PC-9 (cell line): ENCODE data around the gene CCT5. TPM values are rescaled to one million over a fixed set of nuclear protein-coding genes. Genes with fewer than 3 reads are reported as not detected.
A peak's percentile ranks its signal among the peaks of the same experiment; 100 is the strongest.

ENCODE experiments used
- BruUV-seq: library from RNA; stranded (reverse); fragments of 400-500 nt; replicated peaks from 2 replicates; lab custom pipeline; 2021; lab: Mats Ljungman, UMichigan
- CTCF ChIA-PET: fragments of 300-600 bp; sonication (Branson Sonifier 250); formaldehyde crosslinking; loops from one replicate; lab custom pipeline; 2022; ENCODE audit warnings: antibody characterized with exemption; lab: Charles Lee
- POLR2A ChIA-PET: fragments of 300-600 bp; sonication (Branson Sonifier 250); formaldehyde crosslinking; loops from one replicate; lab custom pipeline; 2022; ENCODE audit warnings: antibody characterized with exemption; ENCODE audit not compliant: unreplicated experiment; lab: Charles Lee
- DNase-seq, 2 experiments: peaks; one replicate each; pipeline versions ENCODE4 v3.0.0 to v3.0.0-alpha.2; 2015 to 2022; ENCODE audit warnings: mixed read lengths in 1 of 2
- H2AFZ ChIP-seq: fragments of 200-600 bp; sonication (generic); 2 replicates; pipeline ENCODE4 v1.8.1; 2017; ENCODE audit warnings: antibody characterized with exemption
- H3F3A ChIP-seq: fragments of 200-600 bp; sonication (generic); 2 replicates; pipeline ENCODE4 v1.8.1; 2017; ENCODE audit warnings: antibody characterized with exemption, mild to moderate bottlenecking, low read depth; ENCODE audit not compliant: insufficient read depth
- H3K27ac ChIP-seq: fragments of 200-600 bp; sonication (generic); 2 replicates; pipeline ENCODE4 v1.6.1; 2016; ENCODE audit warnings: mixed run types
- H3K27me3 ChIP-seq: fragments of 200-600 bp; sonication (generic); 2 replicates; pipeline ENCODE4 v1.6.1; 2016; ENCODE audit warnings: low read depth, mixed run types; ENCODE audit not compliant: insufficient read depth
- H3K36me3 ChIP-seq: fragments of 200-600 bp; sonication (generic); 2 replicates; pipeline ENCODE4 v1.6.1; 2016; ENCODE audit warnings: low read depth, mixed run types
- H3K4me1 ChIP-seq: fragments of 200-600 bp; sonication (generic); replicated peaks from 2 replicates; pipeline ENCODE4 v1.6.1; 2016; ENCODE audit warnings: mixed run types; ENCODE audit not compliant: insufficient read depth
- H3K4me2 ChIP-seq: fragments of 200-600 bp; sonication (generic); 2 replicates; pipeline ENCODE4 v1.6.1; 2017; ENCODE audit warnings: mixed run types
- H3K4me3 ChIP-seq: fragments of 200-600 bp; sonication (generic); 2 replicates; pipeline ENCODE4 v1.6.1; 2016; ENCODE audit warnings: mixed run types
- H3K79me2 ChIP-seq: fragments of 200-600 bp; sonication (generic); 2 replicates; pipeline ENCODE4 v1.6.1; 2017; ENCODE audit warnings: low read depth, mixed run types
- H3K9me2 ChIP-seq: fragments of 200-600 bp; sonication (generic); 2 replicates; pipeline ENCODE4 v1.8.1; 2017; ENCODE audit warnings: mild to moderate bottlenecking; ENCODE audit not compliant: insufficient read depth
- H3K9me3 ChIP-seq: fragments of 200-600 bp; sonication (generic); 2 replicates; pipeline ENCODE4 v1.8.1; 2016; ENCODE audit warnings: low read depth; ENCODE audit not compliant: insufficient read depth
- H4K20me1 ChIP-seq: fragments of 200-600 bp; sonication (generic); 2 replicates; pipeline ENCODE4 v1.8.1; 2017; ENCODE audit not compliant: insufficient read depth
- EZH2 ChIP-seq: fragments of 200-600 bp; sonication (generic); IDR thresholded peaks from 2 replicates; pipeline ENCODE4 v1.8.0; 2017; ENCODE audit warnings: antibody characterized with exemption, low read depth
- intact Hi-C: fragments of 100-400 bp; cut with micrococcal nuclease; formaldehyde crosslinking; loops from one replicate; pipeline ENCODE4 v1.10.0; 2022; ENCODE audit not compliant: unreplicated experiment
- total RNA-seq: library from RNA; stranded (reverse); gene quantifications from 2 replicates; pipeline ENCODE4 v1.2.3, GENCODE V29; 2021
- TF ChIP-seq, protein P1 (sequence below): fragments of 200-600 bp; sonication (generic); conservative IDR thresholded peaks from 2 replicates; pipeline ENCODE4 v1.6.1; 2017; ENCODE audit warnings: mixed run types, antibody characterized with exemption, mild to moderate bottlenecking, moderate library complexity

CCT5 gene
- total RNA-seq, 1 experiment from 2014 or later = 831 TPM

DNA sequence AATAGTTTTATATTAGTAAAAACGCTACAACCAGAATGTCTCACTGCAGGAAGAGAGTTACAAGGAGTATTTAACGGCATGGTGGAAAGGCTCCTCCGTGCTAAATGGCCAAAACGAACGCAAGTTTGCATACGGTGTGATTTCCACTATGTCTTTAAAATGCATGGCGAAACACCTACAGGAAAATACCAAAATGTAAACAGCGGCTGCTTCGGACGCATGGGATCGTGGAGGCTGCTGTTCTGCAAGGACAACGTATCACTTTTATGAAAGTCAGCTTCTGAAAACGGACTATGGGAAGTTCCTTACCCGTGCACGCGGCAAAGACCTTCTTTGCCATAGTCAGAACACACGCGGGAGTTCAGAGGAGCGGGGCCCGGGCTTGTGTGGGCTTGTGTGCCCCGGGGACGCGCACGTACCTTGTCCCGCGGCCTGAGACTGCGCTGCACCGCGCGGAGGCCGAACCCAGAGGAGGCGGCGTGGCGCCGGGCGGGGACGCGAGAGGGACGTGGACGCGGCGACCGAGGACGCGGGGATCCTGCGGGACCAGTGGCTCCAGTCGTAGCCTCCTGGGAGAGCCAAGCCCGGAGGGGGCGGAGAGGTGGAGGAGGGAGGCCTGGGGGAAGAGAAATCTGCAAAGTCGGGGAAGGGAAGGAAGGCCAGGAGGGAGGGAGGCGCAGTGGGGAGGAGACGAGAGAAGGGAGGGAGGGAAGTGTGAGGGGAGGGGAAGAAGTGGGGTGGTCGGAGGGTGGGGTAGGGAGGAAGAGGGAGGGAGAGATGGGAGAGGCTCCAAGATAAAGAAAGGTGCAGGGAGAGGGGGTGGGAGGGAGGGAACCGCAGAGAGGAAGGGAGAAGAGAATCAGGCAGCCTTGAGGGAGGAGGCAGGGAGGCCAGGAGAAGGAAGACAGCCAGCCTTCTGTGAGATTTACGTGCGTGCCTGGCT is 57.4 kb downstream of the CCT5 start, which contains the start of gene CMBL:
CMBL (minus strand) TSS at position 697 of the 943 bp plus-strand sequence. CDS start 17,140 bp downstream, outside the sequence.
- peak within 1 kb of the TSS; percentile 96 for H2AFZ ChIP-seq
- H3K27me3 ChIP-seq = no peaks in the 10 kb centered on the region
- POLR2A ChIA-PET = interaction anchor here (0.9 to 1.1 kb wide), 2 partner anchors 46 to 50 kb away, joined by 4 to 22 read pairs; partner anchors contain the start of gene MARCHF6
- peaks cover 44% of the 10 kb centered on the region for H3K4me1 ChIP-seq
- H3K9me2 ChIP-seq = no peaks in the 10 kb centered on the region
- peaks cover 47% of the 10 kb centered on the region for H3K79me2 ChIP-seq
- peak within 1 kb of the TSS; percentile 83 for H3K4me2 ChIP-seq
- H3F3A ChIP-seq = peaks cover 41% of the 10 kb centered on the region
- H3K27ac ChIP-seq = peak within 1 kb of the TSS; percentile 79
- TF ChIP-seq EZH2 = no peak
- TF ChIP-seq, protein P1, sequence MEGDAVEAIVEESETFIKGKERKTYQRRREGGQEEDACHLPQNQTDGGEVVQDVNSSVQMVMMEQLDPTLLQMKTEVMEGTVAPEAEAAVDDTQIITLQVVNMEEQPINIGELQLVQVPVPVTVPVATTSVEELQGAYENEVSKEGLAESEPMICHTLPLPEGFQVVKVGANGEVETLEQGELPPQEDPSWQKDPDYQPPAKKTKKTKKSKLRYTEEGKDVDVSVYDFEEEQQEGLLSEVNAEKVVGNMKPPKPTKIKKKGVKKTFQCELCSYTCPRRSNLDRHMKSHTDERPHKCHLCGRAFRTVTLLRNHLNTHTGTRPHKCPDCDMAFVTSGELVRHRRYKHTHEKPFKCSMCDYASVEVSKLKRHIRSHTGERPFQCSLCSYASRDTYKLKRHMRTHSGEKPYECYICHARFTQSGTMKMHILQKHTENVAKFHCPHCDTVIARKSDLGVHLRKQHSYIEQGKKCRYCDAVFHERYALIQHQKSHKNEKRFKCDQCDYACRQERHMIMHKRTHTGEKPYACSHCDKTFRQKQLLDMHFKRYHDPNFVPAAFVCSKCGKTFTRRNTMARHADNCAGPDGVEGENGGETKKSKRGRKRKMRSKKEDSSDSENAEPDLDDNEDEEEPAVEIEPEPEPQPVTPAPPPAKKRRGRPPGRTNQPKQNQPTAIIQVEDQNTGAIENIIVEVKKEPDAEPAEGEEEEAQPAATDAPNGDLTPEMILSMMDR = no peak
- TSS peak; percentile 32 for BruUV-seq
- H3K36me3 ChIP-seq = no peaks in the 10 kb centered on the region
- peak within 1 kb of the TSS; percentile 79 for H3K4me3 ChIP-seq
- no peaks in the 10 kb centered on the region; the same call in 1 of the 2 replicates for H3K9me3 ChIP-seq
- intact Hi-C loops = loop anchor here (1.0 to 5.0 kb wide), 3 partner anchors 23 to 415 kb away; no protein-coding TSS in a partner anchor
- DNase-seq = peak; percentile 56 to 94
- CTCF ChIA-PET = no interaction called here
- no peaks in the 10 kb centered on the region for H4K20me1 ChIP-seq

DNA sequence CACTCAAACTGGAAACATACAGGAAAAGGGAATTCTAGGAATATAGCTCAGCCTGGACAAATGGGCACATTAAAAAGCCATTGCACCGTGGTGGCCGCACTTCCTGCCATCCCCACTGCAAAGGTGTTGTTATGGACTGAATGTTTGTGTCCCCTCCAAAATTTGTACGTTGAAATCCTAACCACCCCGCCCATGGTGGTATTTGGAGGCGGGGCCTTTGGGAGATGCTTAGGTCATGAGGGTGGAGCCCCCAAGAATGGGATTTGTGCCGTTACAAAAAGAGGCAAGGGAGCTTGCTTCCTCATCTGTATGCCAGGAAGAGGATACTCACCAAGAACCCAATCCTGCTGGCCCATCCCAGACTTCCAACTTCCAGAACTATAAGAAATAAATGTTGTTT is 58.8 kb downstream of the CCT5 start:
- intact Hi-C loops = loop anchor here (5.0 kb wide), 2 partner anchors 393 to 413 kb away; no protein-coding TSS in a partner anchor
- DNase-seq = no peak
- Histone ChIP-seq H3K79me2 (peaks cover 33% of the 10 kb centered on the region), H3K36me3 (no peaks in the 10 kb centered on the region), H3K27ac (no peak overlapping the region), H3K4me1 (peaks cover 40% of the 10 kb centered on the region), H3K9me3 (no peaks in the 10 kb centered on the region; the same call in 1 of the 2 replicates), H3K9me2 (no peaks in the 10 kb centered on the region), H3K27me3 (no peaks in the 10 kb centered on the region), H2AFZ (no peak overlapping the region), H3K4me3 (no peak overlapping the region), H3F3A (peaks cover 35% of the 10 kb centered on the region), H4K20me1 (no peaks in the 10 kb centered on the region), H3K4me2 (no peak overlapping the region)
- ChIA-PET POLR2A (interaction anchor here (1.1 kb wide), 1 partner anchor 44 kb away, joined by 4 read pairs; the partner anchor contains the start of gene MARCHF6), CTCF (interaction anchor here (0.7 to 1.4 kb wide), 2 partner anchors 30 to 55 kb away, joined by 3 read pairs; no protein-coding TSS in a partner anchor)
- no peak for TF ChIP-seq EZH2
- TF ChIP-seq, protein P1 = no peak
- no TSS peak for BruUV-seq
